Osteocyte (in vitro differentiated cells): ENCODE results near the gene MYL6. TPM values are rescaled to one million over a fixed set of nuclear protein-coding genes. Genes with fewer than 3 reads are reported as not detected.

Experiments
- DNase-seq: peaks from one replicate; pipeline ENCODE4 v3.0.0; 2021; ENCODE audit warnings: mixed read lengths; ENCODE audit not compliant: unreplicated experiment; ENCODE audit errors: extremely low spot score
- H3K27ac Mint-ChIP-seq: one replicate; pipeline ENCODE4 v1.8.0; 2021; ENCODE audit warnings: mild to moderate bottlenecking, mixed read lengths; ENCODE audit not compliant: unreplicated experiment
- H3K27me3 Mint-ChIP-seq: one replicate; pipeline ENCODE4 v1.8.0; 2021; ENCODE audit warnings: mixed read lengths; ENCODE audit not compliant: unreplicated experiment
- H3K36me3 Mint-ChIP-seq: one replicate; pipeline ENCODE4 v1.8.0; 2021; ENCODE audit warnings: mixed read lengths; ENCODE audit not compliant: unreplicated experiment
- H3K4me1 Mint-ChIP-seq: one replicate; pipeline ENCODE4 v1.8.0; 2021; ENCODE audit warnings: mixed read lengths; ENCODE audit not compliant: unreplicated experiment
- H3K4me3 Mint-ChIP-seq: one replicate; pipeline ENCODE4 v1.8.0; 2021; ENCODE audit warnings: mild to moderate bottlenecking, moderate library complexity, mixed read lengths; ENCODE audit not compliant: unreplicated experiment
- H3K9me3 Mint-ChIP-seq: one replicate; pipeline ENCODE4 v1.8.0; 2021; ENCODE audit warnings: mixed read lengths; ENCODE audit not compliant: unreplicated experiment
- total RNA-seq: library from RNA; stranded (reverse); gene quantifications from 2 replicates; pipeline ENCODE4 v1.2.1, GENCODE V29; 2021
- TF ChIP-seq, protein P1 (sequence below): fragments of 200-600 bp; sonication (generic); IDR thresholded peaks from 2 replicates; pipeline ENCODE4 v1.5.0; 2021; ENCODE audit warnings: antibody characterized with exemption, mild to moderate bottlenecking, moderate library complexity

MYL6 gene
- total RNA-seq, 1 donor from 2014 or later = 1,549 TPM

DNA sequence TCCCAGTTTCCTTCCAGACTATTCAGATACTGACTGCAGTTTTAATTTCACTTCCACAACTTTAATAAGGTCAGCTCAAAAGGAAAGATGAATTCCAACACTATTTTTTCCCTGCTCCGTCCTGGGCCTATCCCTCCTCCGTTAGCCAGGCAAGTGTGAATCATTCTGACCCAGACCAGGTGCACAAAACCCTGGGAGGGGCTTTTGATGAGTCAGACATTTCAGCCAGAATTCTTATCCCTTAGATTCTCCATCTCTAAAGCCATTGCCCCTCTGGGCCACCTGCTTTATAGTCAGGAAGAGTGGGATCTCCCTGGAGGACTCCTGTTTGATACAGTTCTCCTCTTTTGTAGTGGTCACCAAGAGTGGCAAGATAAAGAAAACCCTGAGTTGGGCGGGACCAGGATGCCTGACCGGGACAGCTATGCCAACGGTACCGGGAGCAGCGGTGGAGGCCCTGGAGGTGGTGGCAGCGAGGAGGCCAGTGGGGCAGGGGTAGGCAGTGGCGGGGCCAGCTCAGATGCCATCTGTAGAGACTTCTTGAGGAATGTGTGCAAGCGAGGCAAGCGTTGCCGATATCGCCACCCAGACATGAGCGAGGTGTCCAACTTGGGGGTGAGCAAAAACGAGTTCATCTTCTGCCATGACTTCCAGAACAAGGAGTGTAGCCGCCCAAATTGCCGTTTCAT lies 37.9 kb upstream of the MYL6 start:
- no peaks in the 10 kb centered on the region for H3K27me3 Mint-ChIP-seq
- peak overlapping the region; percentile 71 for H3K27ac Mint-ChIP-seq
- TF ChIP-seq, protein P1, sequence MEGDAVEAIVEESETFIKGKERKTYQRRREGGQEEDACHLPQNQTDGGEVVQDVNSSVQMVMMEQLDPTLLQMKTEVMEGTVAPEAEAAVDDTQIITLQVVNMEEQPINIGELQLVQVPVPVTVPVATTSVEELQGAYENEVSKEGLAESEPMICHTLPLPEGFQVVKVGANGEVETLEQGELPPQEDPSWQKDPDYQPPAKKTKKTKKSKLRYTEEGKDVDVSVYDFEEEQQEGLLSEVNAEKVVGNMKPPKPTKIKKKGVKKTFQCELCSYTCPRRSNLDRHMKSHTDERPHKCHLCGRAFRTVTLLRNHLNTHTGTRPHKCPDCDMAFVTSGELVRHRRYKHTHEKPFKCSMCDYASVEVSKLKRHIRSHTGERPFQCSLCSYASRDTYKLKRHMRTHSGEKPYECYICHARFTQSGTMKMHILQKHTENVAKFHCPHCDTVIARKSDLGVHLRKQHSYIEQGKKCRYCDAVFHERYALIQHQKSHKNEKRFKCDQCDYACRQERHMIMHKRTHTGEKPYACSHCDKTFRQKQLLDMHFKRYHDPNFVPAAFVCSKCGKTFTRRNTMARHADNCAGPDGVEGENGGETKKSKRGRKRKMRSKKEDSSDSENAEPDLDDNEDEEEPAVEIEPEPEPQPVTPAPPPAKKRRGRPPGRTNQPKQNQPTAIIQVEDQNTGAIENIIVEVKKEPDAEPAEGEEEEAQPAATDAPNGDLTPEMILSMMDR = no peak
- no peaks in the 10 kb centered on the region for H3K9me3 Mint-ChIP-seq
- no peak overlapping the region for H3K4me3 Mint-ChIP-seq
- no peak for DNase-seq
- peaks cover 21% of the 10 kb centered on the region for H3K36me3 Mint-ChIP-seq
- H3K4me1 Mint-ChIP-seq = peaks cover 33% of the 10 kb centered on the region

DNA sequence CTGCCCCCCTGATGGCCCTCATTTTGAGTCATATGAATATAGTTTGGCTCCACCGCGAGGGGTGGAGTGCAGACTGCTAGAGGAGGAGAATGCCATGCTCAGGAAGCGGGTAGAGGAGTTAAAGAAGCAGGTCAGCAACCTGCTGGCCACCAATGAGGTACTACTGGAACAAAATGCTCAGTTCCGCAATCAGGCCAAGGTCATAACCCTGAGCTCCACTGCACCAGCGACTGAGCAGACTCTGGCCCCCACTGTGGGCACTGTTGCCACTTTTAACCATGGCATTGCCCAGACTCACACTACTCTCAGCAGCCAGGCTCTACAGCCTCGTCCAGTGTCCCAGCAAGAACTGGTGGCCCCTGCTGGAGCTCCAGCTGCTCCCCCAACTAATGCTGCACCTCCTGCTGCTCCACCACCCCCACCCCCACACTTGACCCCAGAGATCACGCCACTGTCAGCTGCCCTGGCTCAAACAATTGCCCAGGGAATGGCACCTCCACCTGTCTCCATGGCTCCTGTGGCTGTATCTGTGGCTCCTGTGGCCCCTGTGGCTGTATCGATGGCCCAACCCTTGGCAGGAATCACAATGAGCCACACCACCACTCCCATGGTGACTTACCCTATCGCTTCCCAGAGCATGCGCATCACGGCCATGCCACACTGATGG lies 36.8 kb upstream of the MYL6 start:
- no peak overlapping the region for H3K4me3 Mint-ChIP-seq
- peak overlapping the region; percentile 9 for H3K27ac Mint-ChIP-seq
- no peaks in the 10 kb centered on the region for H3K9me3 Mint-ChIP-seq
- H3K27me3 Mint-ChIP-seq = no peaks in the 10 kb centered on the region
- TF ChIP-seq, protein P1 = no peak
- peaks cover 33% of the 10 kb centered on the region for H3K4me1 Mint-ChIP-seq
- DNase-seq = no peak
- H3K36me3 Mint-ChIP-seq = peaks cover 21% of the 10 kb centered on the region

DNA sequence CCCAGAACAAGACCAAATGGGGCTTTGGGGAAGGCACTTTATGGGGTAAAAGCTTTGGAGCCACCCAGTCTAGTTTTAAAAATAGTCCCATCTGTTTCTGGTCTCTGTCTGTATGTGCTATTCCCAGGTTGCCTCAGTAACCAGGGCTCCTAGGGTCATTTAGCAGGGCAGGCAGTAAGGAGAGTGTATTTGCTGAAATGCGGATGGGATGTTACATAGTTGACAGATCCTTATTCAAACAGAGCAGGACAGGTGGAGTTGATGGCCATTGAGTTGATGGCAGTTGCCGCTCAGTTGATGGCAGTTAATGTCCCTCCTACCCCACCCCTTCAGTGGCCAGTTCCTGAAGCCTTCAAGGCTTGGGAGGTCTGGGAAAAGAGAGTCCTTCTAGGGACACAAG lies 35.5 kb upstream of the MYL6 start:
- H3K4me3 Mint-ChIP-seq = no peak overlapping the region
- no peaks in the 10 kb centered on the region for H3K27me3 Mint-ChIP-seq
- TF ChIP-seq, protein P1 = no peak
- H3K27ac Mint-ChIP-seq = no peak overlapping the region
- DNase-seq = no peak
- peaks cover 12% of the 10 kb centered on the region for H3K36me3 Mint-ChIP-seq
- H3K9me3 Mint-ChIP-seq = no peaks in the 10 kb centered on the region
- H3K4me1 Mint-ChIP-seq = peaks cover 38% of the 10 kb centered on the region

DNA sequence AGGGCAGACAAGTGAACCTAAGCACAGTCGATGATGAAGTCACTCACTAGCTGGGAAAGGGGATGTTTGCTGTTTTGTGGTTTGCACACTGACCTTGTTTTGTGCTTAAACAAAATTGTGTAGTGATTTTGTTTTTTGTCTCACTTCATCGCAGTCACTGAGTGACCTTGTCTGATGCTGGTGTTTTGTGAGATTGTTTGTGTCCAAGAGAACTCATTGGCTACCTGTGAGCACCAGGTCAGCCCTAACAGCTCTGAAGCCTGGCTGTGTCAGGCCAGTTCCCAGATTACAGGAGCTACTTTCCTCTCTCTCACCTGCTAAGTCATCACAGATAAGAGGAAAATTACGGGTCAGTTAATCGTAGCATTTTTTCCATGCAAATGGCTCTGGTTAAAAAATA lies 34.0 kb upstream of the MYL6 start:
- TF ChIP-seq, protein P1 = no peak
- no peaks in the 10 kb centered on the region for H3K27me3 Mint-ChIP-seq
- peak overlapping the region; percentile 21 for H3K27ac Mint-ChIP-seq
- H3K9me3 Mint-ChIP-seq = no peaks in the 10 kb centered on the region
- peaks cover 9% of the 10 kb centered on the region for H3K36me3 Mint-ChIP-seq
- peaks cover 29% of the 10 kb centered on the region for H3K4me1 Mint-ChIP-seq
- DNase-seq = no peak
- no peak overlapping the region for H3K4me3 Mint-ChIP-seq

DNA sequence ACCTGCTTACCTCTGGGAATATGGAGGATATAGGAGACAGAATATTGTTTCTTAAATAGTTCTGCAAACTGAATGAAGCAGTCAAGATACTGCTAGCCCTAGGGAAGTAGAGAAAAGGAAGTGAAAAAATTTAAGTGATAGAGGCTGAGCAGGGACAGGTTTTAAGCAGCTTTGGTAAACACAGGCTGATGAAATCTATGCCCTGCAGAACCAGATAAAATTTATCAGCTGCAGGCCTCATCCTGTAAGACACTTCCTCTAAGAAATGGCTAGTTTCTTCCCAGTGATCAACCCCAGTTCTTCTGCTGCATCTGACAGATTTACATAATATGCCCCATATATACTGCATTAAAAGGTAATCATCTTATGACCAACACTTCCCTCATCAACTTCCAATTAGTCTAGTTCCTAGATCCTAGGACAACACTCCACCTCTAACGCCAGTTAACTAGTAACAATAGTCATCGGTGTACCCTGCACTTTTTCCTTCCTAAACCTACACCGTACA lies 31.4 kb upstream of the MYL6 start:
- no peak for DNase-seq
- Mint-ChIP-seq H3K4me1 (peaks cover 36% of the 10 kb centered on the region), H3K27ac (peak overlapping the region; percentile 90), H3K4me3 (peak overlapping the region; percentile 98), H3K36me3 (peaks cover 8% of the 10 kb centered on the region), H3K9me3 (no peaks in the 10 kb centered on the region), H3K27me3 (no peaks in the 10 kb centered on the region)
- TF ChIP-seq, protein P1 = no peak
